HG02678 (cell line): ENCODE measurements around the gene RNF138.
"Not testable (repeated sequence)": the region's sequence is repeated elsewhere in the genome, so short reads cannot be mapped to it uniquely, and the experiment has no call there.

Source experiments
- ATAC-seq: cut with Tn5 transposase; IDR thresholded peaks from one replicate; pipeline ENCODE4 v1.9.1; 2021; ENCODE audit warnings: mild to moderate bottlenecking, moderate library complexity; ENCODE audit not compliant: unreplicated experiment

Gene RNF138

GRCh38 chr18:32167980-32168730 is 76.5 kb downstream of the RNF138 start:
- no peak for ATAC-seq

GRCh38 chr18:32173654-32174053 is 82.0 kb downstream of the RNF138 start:
- no peak for ATAC-seq

- no peak for ATAC-seq
Measured at GRCh38 chr18:32174719-32175118, 83.0 kb downstream of the RNF138 start.

- ATAC-seq: no peak
Measured at GRCh38 chr18:32175265-32175664, 83.6 kb downstream of the RNF138 start.

GRCh38 chr18:32176745-32177144 is 85.1 kb downstream of the RNF138 start:
- ATAC-seq: not testable (repeated sequence)

GRCh38 chr18:32177530-32177929 is 85.9 kb downstream of the RNF138 start:
- ATAC-seq: no peak
